GM18520 (cell line): ENCODE data around the gene VPS37B.
"Not testable (repeated sequence)": the region's sequence is repeated elsewhere in the genome, so short reads cannot be mapped to it uniquely, and the experiment has no call there.

ENCODE experiments used
- ATAC-seq: cut with Tn5 transposase; IDR thresholded peaks from one replicate; pipeline ENCODE4 v1.9.1; 2021; ENCODE audit not compliant: unreplicated experiment

The VPS37B gene

GRCh38 chr12:122909442-122910288 lies 13.7 kb upstream of the VPS37B start:
- no peak for ATAC-seq

GRCh38 chr12:122908915-122909314 lies 13.0 kb upstream of the VPS37B start:
- ATAC-seq: no peak

GRCh38 chr12:122905258-122905657 lies 9.3 kb upstream of the VPS37B start:
- not testable (repeated sequence) for ATAC-seq

GRCh38 chr12:122903693-122904034 lies 7.7 kb upstream of the VPS37B start:
- ATAC-seq: no peak

DNA sequence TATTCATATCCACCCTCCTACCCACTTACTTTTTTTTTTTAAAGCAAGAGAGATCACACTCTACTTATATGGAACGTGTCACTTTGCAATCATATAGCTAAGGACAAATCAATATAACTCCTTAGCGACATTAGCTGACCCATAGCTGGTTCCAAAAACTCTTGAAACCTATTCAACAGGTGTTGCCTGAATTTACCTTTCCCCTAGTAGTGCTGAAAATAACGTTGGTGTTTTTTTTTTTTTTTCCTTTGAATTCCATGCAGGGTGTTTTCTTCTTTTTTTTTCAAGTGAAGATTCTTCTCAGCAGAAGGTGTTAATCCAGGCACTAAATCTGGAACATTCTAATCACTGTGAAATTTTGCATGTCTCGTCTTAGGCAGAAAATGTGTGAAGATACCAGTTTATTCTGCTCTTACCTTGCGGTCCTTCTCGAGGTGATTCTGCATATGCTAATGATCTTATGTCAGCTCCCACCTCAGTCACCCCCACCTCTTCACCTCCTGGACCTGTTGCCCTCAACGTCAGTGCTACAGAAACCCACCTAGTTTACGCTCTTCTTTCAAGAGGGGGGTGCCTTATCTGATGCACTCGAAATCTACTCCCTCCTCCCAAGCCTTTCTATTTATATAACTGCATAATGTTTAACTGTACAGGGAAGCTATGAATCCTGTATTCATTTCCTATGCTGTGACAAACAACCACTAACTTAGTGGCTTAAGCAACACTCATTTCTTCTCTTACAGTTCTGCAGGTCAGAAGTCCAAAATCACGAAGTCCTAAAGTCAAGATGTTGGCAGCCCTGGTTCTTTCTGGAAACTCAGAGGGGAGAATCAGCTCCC lies 7.1 kb upstream of the VPS37B start:
- no peak for ATAC-seq

DNA sequence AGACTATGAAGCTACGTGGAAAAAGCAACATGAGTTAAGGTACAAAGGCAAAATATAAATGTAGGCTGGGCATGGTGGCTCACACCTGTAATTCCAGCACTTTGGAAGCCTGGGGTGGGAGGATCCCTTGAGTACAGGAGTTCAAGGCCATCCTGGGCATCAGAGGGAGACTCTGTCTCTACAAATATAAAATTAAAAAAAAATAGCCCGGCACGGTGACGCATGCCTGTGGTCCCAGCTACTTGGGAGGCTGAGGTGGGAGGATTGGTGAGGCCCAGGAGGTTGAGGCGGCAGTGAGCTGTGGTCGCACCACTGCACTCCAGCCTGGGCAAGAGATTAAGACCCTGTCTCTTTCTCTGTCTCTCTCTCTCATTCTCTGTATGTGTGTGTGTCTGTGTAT lies 4.0 kb upstream of the VPS37B start:
- ATAC-seq: no peak

GRCh38 chr12:122896662-122897061 lies 738 bp upstream of the VPS37B start:
- no peak for ATAC-seq

GRCh38 chr12:122895320-122895703 lies 612 bp downstream of the VPS37B start:
- ATAC-seq: no peak

GRCh38 chr12:122894193-122895121 lies 1.5 kb downstream of the VPS37B start:
- no peak for ATAC-seq

- ATAC-seq: no peak
Observed at GRCh38 chr12:122893208-122894153, 2.4 kb downstream of the VPS37B start.

GRCh38 chr12:122892724-122893123 lies 3.2 kb downstream of the VPS37B start:
- not testable (repeated sequence) for ATAC-seq

GRCh38 chr12:122891661-122892525 lies 4.0 kb downstream of the VPS37B start:
- ATAC-seq: no peak

DNA sequence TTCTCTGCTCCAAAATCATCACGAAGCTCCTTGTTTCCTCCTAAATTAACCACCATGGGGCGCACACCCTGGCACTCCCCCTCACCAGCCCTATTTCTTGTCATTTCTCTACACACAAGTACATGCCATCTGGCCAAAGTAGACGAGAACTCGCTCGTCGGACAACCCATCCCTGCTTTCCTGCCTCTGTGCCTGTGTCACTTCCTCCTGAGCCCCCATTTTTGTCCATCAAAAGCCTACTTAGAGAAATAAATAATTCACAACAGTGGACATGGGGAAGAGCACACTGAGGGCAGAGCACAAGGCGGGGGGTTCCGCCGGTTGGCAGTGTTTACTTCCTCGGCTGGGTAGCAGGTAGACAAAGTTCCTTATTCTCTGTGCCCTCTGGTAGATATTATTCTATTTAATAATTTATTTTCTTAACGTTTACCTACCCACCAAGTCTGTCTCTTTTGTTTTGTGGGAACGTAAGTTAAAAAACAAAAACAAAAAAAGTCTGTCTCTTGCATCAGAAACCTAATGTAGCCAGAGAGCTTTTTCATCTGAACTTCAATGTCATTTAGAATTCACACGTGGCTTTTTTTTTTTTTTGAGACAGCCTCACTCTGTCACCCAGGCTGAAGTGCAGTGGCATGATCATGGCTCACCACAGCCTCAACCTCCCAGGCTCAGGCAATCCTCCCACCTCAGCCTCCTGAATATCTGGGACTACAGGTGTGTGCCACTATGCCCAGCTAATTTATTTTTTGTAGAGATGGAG lies 6.0 kb downstream of the VPS37B start:
- no peak for ATAC-seq

DNA sequence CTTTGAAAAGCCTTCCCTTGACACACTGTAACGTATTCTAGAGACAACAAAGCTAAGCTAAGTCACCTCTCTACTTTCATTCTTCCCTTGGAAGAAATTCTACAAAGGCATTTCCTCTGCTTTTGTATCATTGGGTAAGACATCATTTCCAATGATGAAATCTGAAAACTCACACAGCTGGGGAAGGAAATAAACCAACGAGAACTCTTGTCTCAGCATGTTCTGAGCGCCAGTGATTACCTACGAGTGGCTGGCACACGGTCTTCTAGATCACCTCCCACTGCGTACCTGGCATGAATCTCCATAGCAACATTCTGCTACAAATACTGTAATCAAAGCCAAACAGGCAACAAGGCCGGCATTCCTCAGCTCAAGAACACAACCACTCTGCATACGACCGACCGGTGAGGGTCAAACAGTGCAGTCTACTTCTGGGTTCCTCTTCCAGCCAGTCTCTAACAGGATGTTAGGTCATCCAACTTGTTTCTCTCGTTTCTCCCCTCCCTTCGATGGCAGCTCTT lies 7.6 kb downstream of the VPS37B start:
- ATAC-seq: no peak

- peak; percentile 14 for ATAC-seq
Observed at GRCh38 chr12:122887819-122888212, 8.1 kb downstream of the VPS37B start.

DNA sequence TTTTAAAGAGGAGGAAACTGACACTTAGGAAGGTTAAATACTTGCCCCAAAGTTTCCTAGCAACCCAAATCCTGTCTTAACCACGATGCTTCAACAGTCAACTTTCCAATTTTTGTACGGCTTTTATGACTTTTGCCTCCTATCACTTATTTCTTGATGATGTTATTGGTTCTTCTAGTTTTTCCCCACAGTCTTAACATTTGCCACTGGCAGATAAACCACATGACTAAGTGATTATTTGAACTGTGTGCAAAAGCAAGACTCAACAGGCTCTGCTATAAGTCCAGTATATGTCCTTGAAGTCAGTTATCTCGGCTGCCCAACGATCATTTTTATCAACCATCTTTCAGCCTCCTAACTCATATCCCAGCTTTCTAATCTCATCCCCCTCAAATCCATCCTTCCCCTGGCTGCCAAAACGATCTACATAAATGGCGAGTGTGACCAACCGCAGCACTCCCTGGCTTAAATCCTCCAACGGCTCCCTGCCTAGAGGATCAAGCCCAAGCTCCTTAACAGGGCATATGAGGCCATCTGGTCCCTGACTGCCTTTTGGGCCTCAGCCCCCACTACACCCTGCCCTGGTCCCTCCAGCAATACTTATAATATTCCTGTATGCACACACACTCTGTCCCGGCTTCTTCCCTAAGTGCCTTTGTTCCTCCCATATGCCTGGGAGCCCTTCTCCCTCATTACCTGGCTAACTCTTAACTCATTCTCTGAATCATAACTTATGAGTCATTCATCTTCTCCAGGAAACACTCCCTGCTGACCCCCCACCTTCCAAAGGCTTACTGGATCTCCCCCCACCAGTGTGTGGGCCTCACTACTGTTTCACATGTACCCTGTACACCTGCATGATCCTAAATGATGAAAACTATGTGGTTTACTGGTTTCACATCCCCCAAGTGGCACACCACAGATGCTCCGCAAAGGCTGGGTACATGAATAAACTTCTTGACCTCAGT lies 8.8 kb downstream of the VPS37B start:
- ATAC-seq: peak; percentile 81

- no peak for ATAC-seq
Observed at GRCh38 chr12:122886161-122886560, 9.8 kb downstream of the VPS37B start.
